K562 (cell line): ENCODE data around the gene DDAH2. TPM values are rescaled to one million over a fixed set of nuclear protein-coding genes. Genes with fewer than 3 reads are reported as not detected.

ENCODE experiments used
- EP300 ChIP-seq: IDR thresholded peaks from 2 replicates; pipeline ENCODE4 v1.6.1; 2012; ENCODE audit warnings: low read length, improper control_type of control experiment
- FOXK1 ChIP-seq: sonication (generic); formaldehyde crosslinking; IDR thresholded peaks from 2 replicates; pipeline ENCODE4 v1.8.0; 2022; ENCODE audit warnings: missing genetic modification reagents, mild to moderate bottlenecking, borderline replicate concordance
- HIVEP1 ChIP-seq: fragments of 250-450 bp; sonication (Bioruptor Pico); IDR thresholded peaks from 2 replicates; pipeline ENCODE4 v1.4.0; 2020; ENCODE audit warnings: mild to moderate bottlenecking
- IFI16 ChIP-seq: fragments of 250-450 bp; sonication (Bioruptor Pico); IDR thresholded peaks from 2 replicates; pipeline ENCODE4 v2.1.2; 2022; ENCODE audit warnings: mild to moderate bottlenecking, inconsistent platforms
- MBD2 ChIP-seq: sonication (generic); IDR thresholded peaks from 2 replicates; pipeline ENCODE4 v1.6.1; 2016; ENCODE audit warnings: low read depth, borderline replicate concordance
- NEUROD1 ChIP-seq: fragments of 150-350 bp; IDR thresholded peaks from 2 replicates; pipeline ENCODE4 v1.6.1; 2014; ENCODE audit warnings: borderline replicate concordance, low read length, low read depth; ENCODE audit not compliant: partially characterized antibody
- NFE2 ChIP-seq: IDR thresholded peaks from 2 replicates; pipeline ENCODE4 v1.6.1; 2014; ENCODE audit warnings: antibody characterized with exemption, low read depth
- SMARCC2 ChIP-seq: fragments of 450-650 bp; IDR thresholded peaks from 2 replicates; pipeline ENCODE4 v1.6.1; 2017; ENCODE audit warnings: antibody characterized with exemption, moderate library complexity, mild to moderate bottlenecking, low read depth
- TRIM24 ChIP-seq, 2 experiments: fragments of 450-650 bp; IDR thresholded peaks; 2 replicates each; pipeline ENCODE4 v1.6.1; 2016
- polyA plus RNA-seq, 8 experiments: library from polyadenylated mRNA; depleted of rRNA in 4 of 8; stranded (reverse) in 5 of 8; unstranded in 3 of 8; fragments of >200 nt; fragmentation: Nextera tagmentation in 2 of 8; fragmentation: Illumina TruSeq in 1 of 8; extraction: Ambion mirVana in 2 of 8; extraction: Trizol in 1 of 8; gene quantifications; 2 replicates each; pipeline versions ENCODE4 v1.2.1 to v1.2.3, GENCODE V29; 2011 to 2014; ENCODE audit warnings: inconsistent platforms in 1 of 8, missing spikeins in 1 of 8
- total RNA-seq, 7 experiments: library from RNA; depleted of rRNA in 6 of 7; stranded (reverse); fragments of >200 nt in 6 of 7; fragmentation: Illumina TruSeq in 2 of 7; extraction: Trizol in 2 of 7; gene quantifications; 2 replicates each; pipeline versions ENCODE4 v1.2.1 to v1.2.3, GENCODE V29; 2011 to 2021; ENCODE audit warnings: low replicate concordance in 1 of 7
- TF ChIP-seq, protein P1 (sequence below): sonication (generic); formaldehyde crosslinking; IDR thresholded peaks from 2 replicates; pipeline ENCODE4 v1.8.0; 2022; ENCODE audit warnings: missing genetic modification reagents, mild to moderate bottlenecking, borderline replicate concordance
- TF ChIP-seq, protein P2 (sequence below): fragments of 250-450 bp; sonication (Bioruptor Pico); IDR thresholded peaks from 2 replicates; pipeline ENCODE4 v1.5.0; 2020; ENCODE audit warnings: mild to moderate bottlenecking
- TF ChIP-seq, protein P3 (sequence below): fragments of 250-450 bp; sonication (Bioruptor Pico); IDR thresholded peaks from 2 replicates; pipeline ENCODE4 v1.5.0; 2022; ENCODE audit warnings: mild to moderate bottlenecking
- TF ChIP-seq, protein P4 (sequence below): sonication (generic); formaldehyde crosslinking; IDR thresholded peaks from 2 replicates; pipeline ENCODE4 v1.8.1; 2023; ENCODE audit warnings: mild to moderate bottlenecking, missing genetic modification reagents, moderate library complexity

Gene DDAH2
- total and polyA plus RNA-seq, 9 of the 15 experiments (the other 6 are each of a cell fraction or from before 2014, with no cell fraction given), result 1.8 to 45.4 (median 21.4) TPM

DNA sequence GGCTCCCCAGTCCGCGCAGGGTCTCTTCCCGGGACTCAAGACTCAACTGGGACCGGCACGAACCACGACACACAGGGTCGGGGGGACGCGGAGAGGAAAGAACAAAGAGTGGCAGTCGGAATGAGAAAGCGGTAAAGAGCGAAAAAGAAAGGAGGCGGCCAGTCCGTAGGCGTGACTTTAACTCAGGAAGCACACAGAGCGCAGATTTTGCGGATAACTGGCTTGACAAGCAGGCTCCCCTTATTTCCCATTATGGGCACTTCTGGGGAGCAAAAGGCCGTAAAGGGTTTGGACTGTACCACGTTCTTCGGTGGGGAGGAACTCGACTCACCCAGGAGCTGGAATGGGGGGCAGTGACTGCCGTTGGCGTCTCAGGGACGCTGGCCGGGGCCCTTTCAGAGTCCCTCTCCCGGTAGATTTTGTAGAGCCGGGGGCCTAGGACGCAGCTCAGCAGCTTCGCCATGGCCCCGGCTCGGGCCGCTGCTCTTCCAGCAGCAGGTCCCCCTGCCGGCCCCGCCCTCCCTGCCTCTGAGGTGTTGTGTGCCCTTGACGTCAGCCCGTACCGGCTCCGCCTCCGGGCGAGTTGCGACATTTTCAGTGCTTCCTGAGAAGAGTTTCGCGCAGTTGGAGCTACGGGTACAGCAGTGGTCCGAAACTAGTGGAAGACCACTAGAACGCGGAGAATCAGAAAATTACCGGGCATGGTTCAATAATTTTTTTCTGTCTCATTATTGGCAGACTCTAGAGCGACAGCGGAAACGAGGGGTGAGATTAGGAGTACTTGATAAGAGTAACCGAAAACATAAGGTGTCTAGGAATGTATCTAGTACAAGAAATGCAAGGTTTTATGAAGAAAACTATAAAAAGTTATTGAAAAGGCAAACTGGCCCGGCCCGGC is 26.0 kb downstream of the DDAH2 start, which contains the start of gene ABHD16A (continued):
- TF ChIP-seq HIVEP1 (CRISPR knock-in tag) (no peak), MBD2 (peak; percentile 95), NFE2 (peak; percentile 18; the same call in 1 of the 2 replicates), FOXK1 (CRISPR knock-in tag) (0 out of 2 replicates have a peak, but pooled peaks have one; percentile 64), EP300 (peak; percentile 73), NEUROD1 (peak; percentile 93), SMARCC2 (peak; percentile 82), TRIM24 (IDR thresholded peaks at IDR 0.05) (peak; percentile 16 to 61; a peak in 2 of 4 replicates), IFI16 (no peak)
- TF ChIP-seq, protein P1, sequence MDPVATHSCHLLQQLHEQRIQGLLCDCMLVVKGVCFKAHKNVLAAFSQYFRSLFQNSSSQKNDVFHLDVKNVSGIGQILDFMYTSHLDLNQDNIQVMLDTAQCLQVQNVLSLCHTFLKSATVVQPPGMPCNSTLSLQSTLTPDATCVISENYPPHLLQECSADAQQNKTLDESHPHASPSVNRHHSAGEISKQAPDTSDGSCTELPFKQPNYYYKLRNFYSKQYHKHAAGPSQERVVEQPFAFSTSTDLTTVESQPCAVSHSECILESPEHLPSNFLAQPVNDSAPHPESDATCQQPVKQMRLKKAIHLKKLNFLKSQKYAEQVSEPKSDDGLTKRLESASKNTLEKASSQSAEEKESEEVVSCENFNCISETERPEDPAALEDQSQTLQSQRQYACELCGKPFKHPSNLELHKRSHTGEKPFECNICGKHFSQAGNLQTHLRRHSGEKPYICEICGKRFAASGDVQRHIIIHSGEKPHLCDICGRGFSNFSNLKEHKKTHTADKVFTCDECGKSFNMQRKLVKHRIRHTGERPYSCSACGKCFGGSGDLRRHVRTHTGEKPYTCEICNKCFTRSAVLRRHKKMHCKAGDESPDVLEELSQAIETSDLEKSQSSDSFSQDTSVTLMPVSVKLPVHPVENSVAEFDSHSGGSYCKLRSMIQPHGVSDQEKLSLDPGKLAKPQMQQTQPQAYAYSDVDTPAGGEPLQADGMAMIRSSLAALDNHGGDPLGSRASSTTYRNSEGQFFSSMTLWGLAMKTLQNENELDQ, result no peak
- TF ChIP-seq, protein P2, sequence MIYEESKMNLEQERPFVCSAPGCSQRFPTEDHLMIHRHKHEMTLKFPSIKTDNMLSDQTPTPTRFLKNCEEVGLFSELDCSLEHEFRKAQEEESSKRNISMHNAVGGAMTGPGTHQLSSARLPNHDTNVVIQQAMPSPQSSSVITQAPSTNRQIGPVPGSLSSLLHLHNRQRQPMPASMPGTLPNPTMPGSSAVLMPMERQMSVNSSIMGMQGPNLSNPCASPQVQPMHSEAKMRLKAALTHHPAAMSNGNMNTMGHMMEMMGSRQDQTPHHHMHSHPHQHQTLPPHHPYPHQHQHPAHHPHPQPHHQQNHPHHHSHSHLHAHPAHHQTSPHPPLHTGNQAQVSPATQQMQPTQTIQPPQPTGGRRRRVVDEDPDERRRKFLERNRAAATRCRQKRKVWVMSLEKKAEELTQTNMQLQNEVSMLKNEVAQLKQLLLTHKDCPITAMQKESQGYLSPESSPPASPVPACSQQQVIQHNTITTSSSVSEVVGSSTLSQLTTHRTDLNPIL (CRISPR knock-in tag), result no peak
- TF ChIP-seq, protein P3, sequence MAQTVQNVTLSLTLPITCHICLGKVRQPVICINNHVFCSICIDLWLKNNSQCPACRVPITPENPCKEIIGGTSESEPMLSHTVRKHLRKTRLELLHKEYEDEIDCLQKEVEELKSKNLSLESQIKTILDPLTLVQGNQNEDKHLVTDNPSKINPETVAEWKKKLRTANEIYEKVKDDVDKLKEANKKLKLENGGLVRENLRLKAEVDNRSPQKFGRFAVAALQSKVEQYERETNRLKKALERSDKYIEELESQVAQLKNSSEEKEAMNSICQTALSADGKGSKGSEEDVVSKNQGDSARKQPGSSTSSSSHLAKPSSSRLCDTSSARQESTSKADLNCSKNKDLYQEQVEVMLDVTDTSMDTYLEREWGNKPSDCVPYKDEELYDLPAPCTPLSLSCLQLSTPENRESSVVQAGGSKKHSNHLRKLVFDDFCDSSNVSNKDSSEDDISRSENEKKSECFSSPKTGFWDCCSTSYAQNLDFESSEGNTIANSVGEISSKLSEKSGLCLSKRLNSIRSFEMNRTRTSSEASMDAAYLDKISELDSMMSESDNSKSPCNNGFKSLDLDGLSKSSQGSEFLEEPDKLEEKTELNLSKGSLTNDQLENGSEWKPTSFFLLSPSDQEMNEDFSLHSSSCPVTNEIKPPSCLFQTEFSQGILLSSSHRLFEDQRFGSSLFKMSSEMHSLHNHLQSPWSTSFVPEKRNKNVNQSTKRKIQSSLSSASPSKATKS (CRISPR knock-in tag), result no peak
- TF ChIP-seq, protein P4, sequence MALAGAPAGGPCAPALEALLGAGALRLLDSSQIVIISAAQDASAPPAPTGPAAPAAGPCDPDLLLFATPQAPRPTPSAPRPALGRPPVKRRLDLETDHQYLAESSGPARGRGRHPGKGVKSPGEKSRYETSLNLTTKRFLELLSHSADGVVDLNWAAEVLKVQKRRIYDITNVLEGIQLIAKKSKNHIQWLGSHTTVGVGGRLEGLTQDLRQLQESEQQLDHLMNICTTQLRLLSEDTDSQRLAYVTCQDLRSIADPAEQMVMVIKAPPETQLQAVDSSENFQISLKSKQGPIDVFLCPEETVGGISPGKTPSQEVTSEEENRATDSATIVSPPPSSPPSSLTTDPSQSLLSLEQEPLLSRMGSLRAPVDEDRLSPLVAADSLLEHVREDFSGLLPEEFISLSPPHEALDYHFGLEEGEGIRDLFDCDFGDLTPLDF, result peak; percentile 3; the same call in 1 of the 2 replicates
